CD4-positive, alpha-beta T cell treated with Interferon alpha-2 for 1 hour (primary cell): Measurements from ENCODE around the gene SLC39A8.
"Not testable (repeated sequence)": the region's sequence is repeated elsewhere in the genome, so short reads cannot be mapped to it uniquely, and the experiment has no call there.

ENCODE experiments used
- DNase-seq, 2 donors: peaks; one replicate each; pipeline ENCODE4 v3.0.0-alpha.2; 2020 to 2022

SLC39A8 gene

GRCh38 chr4:102295153-102295862 lies 50.0 kb downstream of the SLC39A8 start:
- no peak for DNase-seq

- no peak for DNase-seq
Measured at GRCh38 chr4:102288497-102288896, 56.8 kb downstream of the SLC39A8 start.

GRCh38 chr4:102285831-102286230 lies 59.5 kb downstream of the SLC39A8 start:
- no peak for DNase-seq

- DNase-seq: no peak
Measured at GRCh38 chr4:102281171-102281839, 64.0 kb downstream of the SLC39A8 start.

- not testable (repeated sequence) for DNase-seq
Measured at GRCh38 chr4:102273317-102273716, 72.0 kb downstream of the SLC39A8 start.

- no peak for DNase-seq
Measured at GRCh38 chr4:102272318-102272717, 73.0 kb downstream of the SLC39A8 start.

- DNase-seq: no peak
Measured at GRCh38 chr4:102268355-102268754, 76.9 kb downstream of the SLC39A8 start.

GRCh38 chr4:102263024-102263787 lies 82.1 kb downstream of the SLC39A8 start:
- DNase-seq: peak; percentile 3 to 40

GRCh38 chr4:102259702-102260101 lies 85.6 kb downstream of the SLC39A8 start:
- DNase-seq: no peak

- no peak for DNase-seq
Measured at GRCh38 chr4:102259081-102259480, 86.2 kb downstream of the SLC39A8 start.

- no peak for DNase-seq
Measured at GRCh38 chr4:102256321-102256720, 89.0 kb downstream of the SLC39A8 start.

- DNase-seq: no peak
Measured at GRCh38 chr4:102253860-102254259, 91.4 kb downstream of the SLC39A8 start.

GRCh38 chr4:102252171-102252570 lies 93.1 kb downstream of the SLC39A8 start:
- DNase-seq: no peak

- no peak for DNase-seq
Measured at GRCh38 chr4:102250341-102250740, 94.9 kb downstream of the SLC39A8 start.

- DNase-seq: no peak
Measured at GRCh38 chr4:102247041-102247440, 98.2 kb downstream of the SLC39A8 start.

- DNase-seq: no peak
Measured at GRCh38 chr4:102246416-102246815, 98.9 kb downstream of the SLC39A8 start.

- no peak for DNase-seq
Measured at GRCh38 chr4:102244878-102245535, 100.3 kb downstream of the SLC39A8 start.

GRCh38 chr4:102243296-102243695 lies 102.0 kb downstream of the SLC39A8 start:
- DNase-seq: not testable (repeated sequence)

- DNase-seq: no peak
Measured at GRCh38 chr4:102234243-102234838, 110.9 kb downstream of the SLC39A8 start.

- DNase-seq: no peak
Measured at GRCh38 chr4:102230194-102230593, 115.1 kb downstream of the SLC39A8 start.

GRCh38 chr4:102227388-102227787 lies 117.9 kb downstream of the SLC39A8 start:
- no peak for DNase-seq

- no peak for DNase-seq
Measured at GRCh38 chr4:102223461-102223860, 121.8 kb downstream of the SLC39A8 start.
